Measurements from ENCODE around the gene ATP5PD. TPM values are rescaled to one million over a fixed set of nuclear protein-coding genes. Genes with fewer than 3 reads are reported as not detected.

Gene ATP5PD
- total and polyA plus RNA-seq, 2 donors from 2014 or later = 261 to 916 TPM

DNA sequence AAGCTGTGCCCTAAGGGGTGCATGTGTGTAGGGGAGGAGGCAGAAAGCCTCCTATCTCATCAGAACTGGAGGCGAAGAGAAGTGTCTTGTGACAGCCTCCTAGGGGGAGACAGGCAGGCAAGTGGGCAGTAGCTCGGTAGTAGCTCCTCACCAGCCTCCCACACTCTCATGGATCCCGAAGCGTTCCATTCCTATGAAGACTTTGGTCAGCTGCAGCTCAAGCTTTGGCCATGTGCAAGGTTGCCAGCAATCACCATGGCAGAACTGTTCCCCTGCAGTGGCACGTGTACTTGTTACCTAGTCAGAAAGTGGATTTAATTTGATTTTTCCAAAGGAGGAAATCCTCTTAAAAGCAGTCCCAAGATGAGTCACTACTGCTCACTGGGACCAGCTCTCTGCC, 27.6 kb downstream of the ATP5PD start:
- Histone ChIP-seq H3K36me3 (ENCODE audit: control insufficient read depth in 2 of 3, insufficient read depth in 3 of 3, low read length in 3 of 3) (peaks cover 0 to 25% (median 11%) of the 10 kb centered on the region in 3 donors), H3K9ac (ENCODE audit: low read length in 3 of 3) (no peak overlapping the region), H3K27me3 (ENCODE audit: control insufficient read depth, insufficient read depth, low read length) (no peaks in the 10 kb centered on the region), H3K9me3 (ENCODE audit: control insufficient read depth in 2 of 3, insufficient read depth in 1 of 3, low read length in 3 of 3) (no peaks in the 10 kb centered on the region), H3K27ac (ENCODE audit: low read depth in 2 of 2, low read length in 2 of 2) (no peak overlapping the region), H3K4me1 (ENCODE audit: control insufficient read depth in 2 of 3, insufficient read depth in 2 of 3, low read depth in 1 of 3, low read length in 3 of 3) (no peaks in the 10 kb centered on the region), H3K4me3 (ENCODE audit: low read length in 3 of 3) (no peak overlapping the region)
- intact Hi-C loops (cut with DNase I) = no loop called here
- TF ChIP-seq, protein P1, sequence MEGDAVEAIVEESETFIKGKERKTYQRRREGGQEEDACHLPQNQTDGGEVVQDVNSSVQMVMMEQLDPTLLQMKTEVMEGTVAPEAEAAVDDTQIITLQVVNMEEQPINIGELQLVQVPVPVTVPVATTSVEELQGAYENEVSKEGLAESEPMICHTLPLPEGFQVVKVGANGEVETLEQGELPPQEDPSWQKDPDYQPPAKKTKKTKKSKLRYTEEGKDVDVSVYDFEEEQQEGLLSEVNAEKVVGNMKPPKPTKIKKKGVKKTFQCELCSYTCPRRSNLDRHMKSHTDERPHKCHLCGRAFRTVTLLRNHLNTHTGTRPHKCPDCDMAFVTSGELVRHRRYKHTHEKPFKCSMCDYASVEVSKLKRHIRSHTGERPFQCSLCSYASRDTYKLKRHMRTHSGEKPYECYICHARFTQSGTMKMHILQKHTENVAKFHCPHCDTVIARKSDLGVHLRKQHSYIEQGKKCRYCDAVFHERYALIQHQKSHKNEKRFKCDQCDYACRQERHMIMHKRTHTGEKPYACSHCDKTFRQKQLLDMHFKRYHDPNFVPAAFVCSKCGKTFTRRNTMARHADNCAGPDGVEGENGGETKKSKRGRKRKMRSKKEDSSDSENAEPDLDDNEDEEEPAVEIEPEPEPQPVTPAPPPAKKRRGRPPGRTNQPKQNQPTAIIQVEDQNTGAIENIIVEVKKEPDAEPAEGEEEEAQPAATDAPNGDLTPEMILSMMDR (IDR thresholded peaks at IDR 0.05; ENCODE audit: borderline replicate concordance, extremely low read depth, insufficient read depth) = no peak
- DNase-seq (no peak), FAIRE-seq (no peak)

DNA sequence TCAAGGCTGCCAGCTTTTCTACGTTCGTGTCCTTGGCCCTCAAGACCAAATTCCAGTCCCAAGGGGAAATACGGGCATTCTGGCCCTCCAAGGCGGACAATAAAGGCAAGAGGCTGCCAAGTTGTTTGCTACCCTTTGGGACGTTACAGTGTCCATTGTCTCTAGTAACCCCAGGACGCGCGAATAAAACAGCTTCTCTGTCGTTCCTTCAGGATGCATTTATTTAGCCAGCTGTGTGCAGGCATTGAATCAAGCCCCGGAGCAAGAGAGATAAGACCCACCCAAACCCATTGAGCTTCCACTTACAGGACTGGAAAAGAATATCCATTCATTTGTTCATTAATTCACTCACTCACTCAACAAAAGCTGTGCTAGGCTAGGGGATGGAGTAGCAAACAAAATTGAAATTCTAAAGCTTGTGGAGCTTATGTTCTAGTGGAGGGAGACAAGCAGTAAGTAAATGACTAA, 33.6 kb downstream of the ATP5PD start:
- FAIRE-seq = no peak
- Histone ChIP-seq H3K27me3 (ENCODE audit: control insufficient read depth, insufficient read depth, low read length) (no peaks in the 10 kb centered on the region), H3K36me3 (ENCODE audit: control insufficient read depth in 2 of 3, insufficient read depth in 3 of 3, low read length in 3 of 3) (peaks cover 0 to 5% (median 4%) of the 10 kb centered on the region in 3 donors), H3K4me3 (ENCODE audit: low read length in 3 of 3) (peak overlapping the region; percentile 87 to 92 (median 91)), H3K9ac (ENCODE audit: low read length in 3 of 3) (peak overlapping the region; percentile 80 to 90 (median 82)), H3K27ac (ENCODE audit: low read depth in 2 of 2, low read length in 2 of 2) (peak overlapping the region; percentile 66 to 76), H3K4me1 (ENCODE audit: control insufficient read depth in 2 of 3, insufficient read depth in 2 of 3, low read depth in 1 of 3, low read length in 3 of 3) (peaks cover 4 to 16% (median 9%) of the 10 kb centered on the region in 3 donors), H3K9me3 (ENCODE audit: control insufficient read depth in 2 of 3, insufficient read depth in 1 of 3, low read length in 3 of 3) (no peaks in the 10 kb centered on the region)
- no peak for DNase-seq
- intact Hi-C loops (cut with DNase I) = no loop called here
- TF ChIP-seq, protein P1 (IDR thresholded peaks at IDR 0.05; ENCODE audit: borderline replicate concordance, extremely low read depth, insufficient read depth) = no peak

DNA sequence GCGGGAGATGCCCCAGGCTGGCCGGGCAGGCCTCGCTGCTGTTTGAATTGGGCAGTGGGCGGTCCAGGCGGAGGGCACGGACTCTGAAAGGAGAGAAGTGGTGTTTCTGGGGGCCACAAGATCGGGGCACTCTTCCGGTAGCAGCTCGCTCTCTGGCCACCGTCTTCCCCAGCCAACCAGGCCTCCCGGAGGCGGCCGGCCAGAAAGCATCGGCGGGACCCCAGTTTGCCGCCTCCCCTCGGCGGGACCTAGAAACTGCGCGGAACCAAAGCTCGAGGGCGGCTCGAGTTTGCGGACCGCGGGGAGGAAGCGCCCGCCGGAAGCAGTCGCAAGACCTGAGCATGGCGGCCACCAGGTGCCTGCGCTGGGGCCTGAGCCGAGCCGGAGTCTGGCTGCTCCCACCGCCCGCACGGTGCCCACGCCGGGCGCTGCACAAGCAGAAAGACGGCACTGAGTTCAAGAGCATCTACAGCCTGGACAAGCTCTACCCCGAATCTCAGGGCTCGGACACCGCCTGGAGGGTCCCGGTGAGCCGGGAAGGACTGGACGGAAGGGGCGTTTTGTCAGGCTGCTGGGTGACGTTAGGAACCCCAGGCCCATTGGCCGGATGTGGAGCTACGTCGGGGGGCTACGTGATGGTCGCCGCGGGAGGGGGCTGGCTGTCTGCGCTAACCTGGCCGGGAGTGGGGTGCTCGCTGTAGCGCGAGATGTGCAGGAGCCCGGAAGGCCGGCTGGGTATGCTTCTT, 34.2 kb downstream of the ATP5PD start, which contains the start of gene MRPL58:
TSS of gene MRPL58 (plus strand) at position 325 of the 746 bp plus-strand sequence. CDS start at position 342, 17 bp downstream.
- intact Hi-C loops (cut with DNase I) = no loop called here
- H3K27me3 ChIP-seq (ENCODE audit: control insufficient read depth, insufficient read depth, low read length) = no peaks in the 10 kb centered on the region
- H3K9me3 ChIP-seq (ENCODE audit: control insufficient read depth in 2 of 3, insufficient read depth in 1 of 3, low read length in 3 of 3) = no peaks in the 10 kb centered on the region
- peak within 1 kb of the TSS; percentile 66 to 76 for H3K27ac ChIP-seq (ENCODE audit: low read depth in 2 of 2, low read length in 2 of 2)
- FAIRE-seq (no peak), DNase-seq (peak; percentile 94 to 96 (median 94))
- TF ChIP-seq, protein P1 (IDR thresholded peaks at IDR 0.05; ENCODE audit: borderline replicate concordance, extremely low read depth, insufficient read depth) = peak; percentile 44
- H3K36me3 ChIP-seq (ENCODE audit: control insufficient read depth in 2 of 3, insufficient read depth in 3 of 3, low read length in 3 of 3) = peaks cover 0 to 5% (median 4%) of the 10 kb centered on the region in 3 donors
- peaks cover 4 to 16% (median 9%) of the 10 kb centered on the region in 3 donors for H3K4me1 ChIP-seq (ENCODE audit: control insufficient read depth in 2 of 3, insufficient read depth in 2 of 3, low read depth in 1 of 3, low read length in 3 of 3)
- peak within 1 kb of the TSS; percentile 87 to 92 (median 91) for H3K4me3 ChIP-seq (ENCODE audit: low read length in 3 of 3)
- peak within 1 kb of the TSS; percentile 80 to 90 (median 82) for H3K9ac ChIP-seq (ENCODE audit: low read length in 3 of 3)

Data from kidney (tissue), 14 donors.